ENCODE results near the gene ANKMY2.
"Not testable (repeated sequence)": the region's sequence is repeated elsewhere in the genome, so short reads cannot be mapped to it uniquely, and the experiment has no call there.

Gene ANKMY2

DNA sequence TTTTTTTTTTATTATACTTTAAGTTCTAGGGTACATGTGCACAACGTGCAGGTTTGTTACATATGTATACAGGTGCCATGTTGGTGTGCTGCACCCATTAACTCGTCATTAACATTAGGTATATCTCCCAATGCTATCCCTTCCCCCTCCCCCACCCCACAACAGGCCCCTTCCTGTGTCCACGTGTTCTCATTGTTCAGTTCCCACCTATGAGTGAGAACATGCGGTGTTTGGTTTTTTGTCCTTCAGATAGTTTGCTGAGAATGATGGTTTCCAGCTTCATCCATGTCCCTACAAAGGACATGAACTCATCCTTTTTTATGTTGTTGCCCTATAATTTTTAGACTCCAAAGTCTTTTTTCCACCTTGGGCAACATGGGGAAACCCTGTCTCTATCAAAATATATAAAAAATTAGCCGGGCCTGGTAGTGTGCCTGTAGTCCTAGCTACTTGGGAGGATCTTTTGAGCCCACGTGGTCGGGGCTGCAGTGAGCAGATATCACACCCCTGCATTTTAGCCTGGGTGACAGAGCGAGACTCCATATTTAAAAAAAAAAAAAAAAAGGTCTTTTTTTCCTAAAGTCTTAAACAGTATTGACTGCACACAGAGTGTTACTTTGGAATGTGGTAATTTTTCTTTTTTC is 14.4 kb upstream of the ANKMY2 start:
- not testable (repeated sequence) for DNase-seq (ENCODE audit: low read depth in 3 of 3)

DNA sequence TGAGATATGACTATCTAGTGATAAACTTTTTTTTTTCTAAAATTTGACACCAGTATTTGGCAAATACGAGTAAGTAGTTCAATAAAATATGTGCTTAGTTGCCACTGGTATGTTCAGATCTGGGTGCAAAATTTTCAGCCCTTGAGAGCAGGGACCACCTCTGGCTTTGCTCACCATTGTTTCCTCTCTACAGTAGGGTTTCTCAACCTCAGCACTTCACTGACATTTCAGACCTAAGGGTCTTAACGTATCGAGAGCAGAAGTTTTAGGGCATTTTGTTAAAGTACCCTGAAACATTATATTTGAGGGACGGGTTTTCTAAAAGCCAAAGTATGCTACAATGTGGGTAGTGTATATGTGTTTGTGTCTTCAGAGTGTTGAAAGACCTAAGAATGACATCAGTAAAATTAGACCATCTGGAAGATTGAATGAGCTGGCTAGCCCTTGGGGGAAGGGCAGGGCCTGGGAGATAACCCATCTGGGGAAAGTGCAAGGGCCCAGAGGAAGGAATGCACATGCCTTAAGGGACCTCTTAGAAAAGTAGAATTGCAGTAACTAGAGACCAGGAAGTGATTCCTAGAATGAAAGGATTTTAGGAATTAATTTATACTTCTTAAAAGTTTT is 12.2 kb upstream of the ANKMY2 start:
- no peak for DNase-seq (ENCODE audit: low read depth in 3 of 3)

DNA sequence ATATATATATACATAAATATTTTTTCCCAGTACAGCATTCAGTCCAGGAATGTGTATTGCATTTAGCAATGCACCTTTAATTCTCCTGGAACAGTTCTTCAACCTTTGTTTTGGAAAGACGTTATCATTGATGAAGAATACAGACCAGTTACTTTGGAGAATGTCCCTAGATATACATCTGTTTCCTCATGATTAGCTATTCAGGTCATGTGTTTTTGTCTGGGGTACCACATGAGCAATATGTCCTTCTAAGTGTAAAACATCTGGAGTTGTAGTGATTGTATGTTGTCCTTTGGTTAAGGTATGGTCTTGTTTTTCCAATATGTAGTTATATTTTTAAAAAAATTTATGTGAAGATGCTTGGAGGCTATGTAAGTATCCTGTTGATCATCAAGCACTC is 10.6 kb upstream of the ANKMY2 start:
- DNase-seq (ENCODE audit: low read depth in 3 of 3) = no peak

DNA sequence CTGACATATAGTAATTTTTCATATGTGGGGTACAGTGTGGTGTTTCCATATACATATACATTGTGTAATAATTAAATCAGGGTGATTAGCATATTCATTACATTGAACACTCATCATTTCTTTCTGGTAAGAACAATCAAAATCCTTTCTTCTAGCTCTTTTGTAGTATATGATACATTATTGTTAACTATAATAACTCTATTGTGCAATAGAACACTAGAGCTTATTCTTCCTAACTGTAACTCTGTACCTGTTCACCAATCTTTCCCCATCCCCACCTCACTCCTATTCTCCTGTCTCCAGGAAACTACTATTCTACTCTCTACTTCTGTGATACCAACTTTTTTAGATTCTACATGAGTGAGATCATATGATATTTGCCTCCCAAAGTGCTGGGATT is 9.8 kb upstream of the ANKMY2 start:
- DNase-seq (ENCODE audit: low read depth in 3 of 3) = no peak

DNA sequence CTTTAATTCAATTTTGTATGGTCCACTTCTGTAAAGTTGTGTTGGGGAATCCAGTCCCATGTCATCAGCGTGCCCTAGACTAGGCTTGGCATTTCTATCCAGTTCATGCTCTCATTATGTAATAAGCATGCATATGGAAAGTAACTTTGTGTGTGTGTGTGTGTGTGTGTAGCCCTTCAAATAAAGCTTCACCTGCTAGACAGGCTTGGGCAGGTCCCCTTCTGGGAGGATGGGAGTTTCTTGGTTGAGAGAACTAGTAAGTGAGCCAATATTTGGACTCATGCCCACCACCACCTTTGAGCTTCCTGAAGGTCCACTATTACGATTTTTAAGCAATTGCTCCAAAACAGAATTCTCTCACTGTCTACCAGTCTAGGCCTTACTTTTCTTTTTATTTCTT is 7.3 kb upstream of the ANKMY2 start:
- DNase-seq (ENCODE audit: low read depth in 3 of 3) = no peak

DNA sequence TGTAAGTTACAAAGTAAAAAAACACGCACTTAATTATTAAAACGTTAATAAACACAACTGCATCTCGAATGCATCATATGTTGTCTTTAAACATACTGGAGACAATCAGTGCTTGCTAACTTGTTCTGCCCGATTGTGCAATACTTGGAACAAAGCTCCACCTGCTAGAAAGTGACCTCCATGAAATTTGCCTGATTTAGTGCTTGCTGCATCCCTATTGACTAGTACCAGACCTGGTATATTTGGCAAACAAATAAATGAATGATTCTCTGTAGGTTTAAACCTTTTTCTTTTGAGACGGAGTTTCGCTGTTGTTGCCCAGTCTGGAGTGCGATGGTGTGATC is 6.7 kb upstream of the ANKMY2 start:
- DNase-seq (ENCODE audit: low read depth in 3 of 3) = no peak

DNA sequence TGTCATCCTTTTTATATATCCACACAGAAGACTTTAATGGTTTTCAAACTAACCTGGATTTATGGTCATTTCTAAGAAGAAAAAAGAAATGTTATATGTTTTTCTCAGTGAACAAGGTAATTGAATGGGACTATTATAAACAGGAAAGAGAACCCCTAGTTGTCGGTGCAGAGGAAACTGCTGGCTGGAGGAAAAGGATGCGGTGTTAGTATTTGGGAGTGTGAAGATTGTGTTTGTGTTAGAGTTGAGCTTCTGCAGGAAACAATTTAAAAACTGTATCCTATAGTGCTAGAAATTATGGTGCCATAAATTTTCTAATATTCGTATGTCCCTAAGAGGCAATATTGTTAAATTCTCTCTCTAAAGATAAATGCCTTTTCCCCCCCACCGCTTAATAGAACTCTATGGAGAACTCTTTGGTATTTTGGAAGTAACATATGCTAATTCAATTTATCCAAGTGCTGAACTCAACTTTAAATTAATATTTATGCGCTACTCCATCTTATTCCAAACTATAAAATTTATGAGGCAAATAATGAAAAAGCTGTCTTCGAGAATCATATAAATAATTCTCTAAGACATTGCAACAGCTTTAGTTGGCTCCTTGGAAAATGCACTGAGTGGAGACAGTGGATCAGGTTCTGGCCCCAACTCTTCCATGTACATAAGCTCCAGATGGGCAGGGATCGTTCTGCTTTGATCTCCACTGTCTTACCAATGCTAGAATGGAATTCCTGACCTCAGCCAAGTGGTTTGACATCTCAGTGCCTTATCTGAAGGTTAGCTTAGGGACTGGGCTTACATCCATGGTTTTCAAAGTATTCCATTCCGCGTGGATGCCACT is 6.1 kb upstream of the ANKMY2 start:
- DNase-seq (ENCODE audit: low read depth in 3 of 3) = no peak

DNA sequence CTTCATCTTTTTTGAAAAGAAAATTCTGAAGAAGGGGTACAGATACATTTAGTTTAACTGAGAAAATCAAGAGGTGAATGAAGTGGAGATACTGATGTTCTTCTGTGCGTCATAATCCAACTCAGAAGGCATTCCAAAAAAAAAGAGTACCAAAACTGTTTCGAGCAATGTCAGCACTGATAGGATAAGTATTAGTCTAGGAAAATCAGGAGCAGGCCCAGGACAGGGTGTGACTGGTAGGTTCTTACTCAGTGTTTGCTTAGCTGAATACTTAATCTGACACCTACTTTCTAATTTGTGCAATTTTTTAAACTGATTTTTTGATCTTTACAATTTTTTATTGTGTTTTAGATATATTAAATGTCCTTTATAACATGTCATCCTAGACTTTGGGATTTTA is 4.7 kb upstream of the ANKMY2 start:
- DNase-seq (ENCODE audit: low read depth in 3 of 3) = no peak

DNA sequence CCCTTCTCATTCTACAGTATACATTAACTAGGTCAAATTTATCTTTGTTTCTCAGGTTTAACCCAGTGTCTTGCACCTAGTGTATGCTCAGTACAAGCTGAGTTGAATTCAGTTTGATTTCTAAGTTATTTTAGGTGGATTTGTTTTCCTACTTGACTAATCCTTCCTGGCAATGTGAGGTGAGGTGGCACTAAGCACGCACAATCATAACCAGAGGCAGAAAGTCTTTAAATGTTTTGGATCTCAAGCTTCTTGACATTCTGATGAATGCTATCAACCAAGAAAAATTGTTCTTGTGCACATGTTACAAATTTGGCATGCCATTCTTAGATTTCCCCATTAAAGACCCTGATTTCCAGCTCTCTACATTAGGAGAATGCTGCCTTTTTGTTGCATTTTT is 3.6 kb upstream of the ANKMY2 start:
- no peak for DNase-seq (ENCODE audit: low read depth in 3 of 3)

DNA sequence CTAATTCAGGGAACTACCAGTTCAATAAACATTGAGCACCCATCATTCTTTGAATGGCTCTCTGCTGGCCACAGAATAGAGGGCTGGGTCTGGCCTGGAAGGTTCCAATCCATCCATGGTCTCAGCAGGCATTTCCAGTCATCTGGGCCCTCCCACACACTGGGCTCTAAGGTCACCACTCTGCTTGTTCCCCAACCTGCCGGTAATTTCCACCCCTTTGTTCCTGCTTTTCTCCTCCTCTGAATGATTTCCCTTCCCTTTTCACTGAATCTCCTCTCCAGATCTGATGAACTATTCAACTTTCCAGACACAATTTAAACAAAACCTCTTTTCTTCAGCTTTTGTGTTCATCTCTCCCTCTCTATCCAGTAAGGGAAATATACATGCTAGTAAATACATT is 3.0 kb upstream of the ANKMY2 start:
- DNase-seq (ENCODE audit: low read depth in 3 of 3) = no peak

DNA sequence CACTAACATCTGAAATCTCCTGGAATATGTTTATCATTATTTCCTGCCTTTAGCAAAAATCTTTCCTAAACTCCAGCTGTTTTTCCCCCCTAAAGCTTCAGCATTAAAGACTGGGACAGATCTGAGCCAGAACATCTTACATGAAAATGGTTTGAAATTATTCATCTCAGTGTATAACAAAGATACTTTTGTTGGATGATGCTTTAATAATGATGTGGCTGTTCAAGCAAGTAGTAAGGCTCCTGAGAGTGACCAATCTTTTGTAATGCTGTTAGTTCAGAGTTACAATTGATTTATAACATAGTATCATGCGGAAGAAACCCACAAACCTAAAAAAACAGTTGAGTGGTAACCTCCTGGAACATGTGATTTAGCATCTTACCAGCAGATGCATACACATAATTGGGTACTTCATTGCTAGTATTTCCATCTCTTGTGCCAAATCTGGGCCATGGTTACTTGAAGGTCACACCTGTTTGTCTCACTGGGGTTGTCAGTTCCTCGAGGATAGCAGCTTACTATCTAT is 1.9 kb upstream of the ANKMY2 start:
- DNase-seq (ENCODE audit: low read depth in 3 of 3) = no peak

DNA sequence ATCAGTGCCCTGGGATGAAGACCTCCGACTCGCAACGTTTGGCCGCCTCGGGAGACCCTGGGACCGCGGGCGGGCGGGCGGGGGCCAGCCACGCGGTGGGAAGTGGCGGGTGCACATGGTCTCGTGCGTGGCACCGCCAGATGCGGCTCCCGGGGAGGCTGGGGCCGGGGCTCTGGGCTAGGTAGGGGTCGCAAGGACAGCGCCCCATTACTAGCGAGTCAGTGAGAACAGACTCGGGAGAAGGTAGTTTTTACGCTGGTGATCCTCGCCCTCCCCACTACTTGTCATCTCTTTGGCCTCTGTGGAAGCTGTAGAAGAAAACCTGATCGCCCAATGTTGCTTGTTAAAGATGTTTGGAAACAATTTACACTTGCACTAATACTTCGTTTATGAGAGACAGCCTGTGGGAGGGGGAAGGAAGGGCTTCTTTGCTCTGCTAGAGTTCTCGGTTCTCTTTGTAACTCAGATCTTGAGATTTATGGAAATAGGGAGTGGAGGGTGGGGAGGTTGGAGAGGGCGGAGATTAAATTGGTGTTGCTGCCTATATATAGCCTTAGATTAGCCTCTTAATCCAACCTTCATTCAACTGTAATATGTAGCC is 1.0 kb upstream of the ANKMY2 start:
- no peak for DNase-seq (ENCODE audit: low read depth in 3 of 3)

DNA sequence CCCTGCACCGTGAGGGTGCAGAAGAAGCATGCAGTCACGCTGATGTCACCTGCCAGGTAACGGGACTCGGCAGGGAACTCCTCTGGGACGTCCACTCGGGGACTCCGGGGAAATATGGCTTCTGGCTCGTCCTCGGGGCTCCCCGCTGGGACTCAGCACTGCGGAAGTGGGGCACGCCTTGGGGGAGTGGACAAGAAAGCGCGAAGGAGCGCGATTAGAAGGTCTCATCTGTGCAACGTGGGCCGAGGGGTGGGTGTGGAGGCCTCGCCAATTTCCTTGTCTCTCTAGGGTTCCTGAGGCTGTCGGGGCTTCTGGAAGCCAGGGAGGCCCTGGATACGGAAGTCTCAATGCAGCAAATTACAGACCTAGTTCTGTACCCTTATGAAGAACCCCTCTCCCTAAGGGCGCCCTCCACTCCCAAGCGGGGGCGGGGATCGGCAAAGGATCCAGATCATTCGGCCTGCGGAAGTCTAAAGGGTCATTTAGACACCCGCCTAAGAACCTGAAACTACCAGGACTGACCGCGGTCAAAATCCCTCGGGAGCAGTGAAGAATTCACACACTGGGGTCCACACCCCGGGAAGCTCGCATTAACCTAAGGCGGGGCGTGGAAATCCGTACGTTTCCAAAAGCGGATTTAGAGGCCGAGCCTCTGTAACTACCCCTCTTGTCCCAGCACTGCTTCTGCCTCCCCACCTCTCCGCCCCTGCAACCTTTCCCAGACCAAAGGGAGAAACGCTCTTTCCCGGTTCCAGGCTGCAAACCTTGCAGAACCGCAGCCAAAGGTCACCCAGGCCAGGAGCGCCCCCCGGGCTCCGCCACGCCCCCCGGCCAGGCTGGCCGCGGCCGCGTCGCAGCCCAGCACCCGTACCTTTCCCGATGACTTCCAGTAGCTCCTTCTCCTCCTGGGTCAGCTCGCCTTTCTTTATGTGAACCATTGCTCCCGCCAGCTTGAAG is 640 bp downstream of the ANKMY2 start:
- DNase-seq (ENCODE audit: low read depth in 3 of 3) = peak; percentile 17 to 32 (median 24)

DNA sequence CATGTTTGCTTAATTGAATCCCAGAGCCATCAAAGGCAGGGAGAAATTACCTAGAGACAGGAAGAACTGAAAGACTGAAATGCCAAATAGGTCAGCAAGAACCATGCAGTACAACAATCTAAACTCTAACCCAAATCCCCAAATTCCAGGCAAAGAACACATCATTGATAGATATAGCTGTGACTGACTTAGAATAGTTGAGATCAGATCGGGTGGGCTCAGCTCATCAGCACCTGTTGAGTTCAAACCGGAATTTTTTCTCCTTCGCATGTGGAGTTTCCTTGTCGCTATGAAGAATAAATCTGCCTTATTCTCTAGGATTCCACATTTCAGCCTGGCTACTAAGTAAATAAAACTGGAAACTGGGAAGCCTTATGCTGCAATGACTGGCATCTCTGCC is 1.4 kb downstream of the ANKMY2 start:
- no peak for DNase-seq (ENCODE audit: low read depth in 3 of 3)

DNA sequence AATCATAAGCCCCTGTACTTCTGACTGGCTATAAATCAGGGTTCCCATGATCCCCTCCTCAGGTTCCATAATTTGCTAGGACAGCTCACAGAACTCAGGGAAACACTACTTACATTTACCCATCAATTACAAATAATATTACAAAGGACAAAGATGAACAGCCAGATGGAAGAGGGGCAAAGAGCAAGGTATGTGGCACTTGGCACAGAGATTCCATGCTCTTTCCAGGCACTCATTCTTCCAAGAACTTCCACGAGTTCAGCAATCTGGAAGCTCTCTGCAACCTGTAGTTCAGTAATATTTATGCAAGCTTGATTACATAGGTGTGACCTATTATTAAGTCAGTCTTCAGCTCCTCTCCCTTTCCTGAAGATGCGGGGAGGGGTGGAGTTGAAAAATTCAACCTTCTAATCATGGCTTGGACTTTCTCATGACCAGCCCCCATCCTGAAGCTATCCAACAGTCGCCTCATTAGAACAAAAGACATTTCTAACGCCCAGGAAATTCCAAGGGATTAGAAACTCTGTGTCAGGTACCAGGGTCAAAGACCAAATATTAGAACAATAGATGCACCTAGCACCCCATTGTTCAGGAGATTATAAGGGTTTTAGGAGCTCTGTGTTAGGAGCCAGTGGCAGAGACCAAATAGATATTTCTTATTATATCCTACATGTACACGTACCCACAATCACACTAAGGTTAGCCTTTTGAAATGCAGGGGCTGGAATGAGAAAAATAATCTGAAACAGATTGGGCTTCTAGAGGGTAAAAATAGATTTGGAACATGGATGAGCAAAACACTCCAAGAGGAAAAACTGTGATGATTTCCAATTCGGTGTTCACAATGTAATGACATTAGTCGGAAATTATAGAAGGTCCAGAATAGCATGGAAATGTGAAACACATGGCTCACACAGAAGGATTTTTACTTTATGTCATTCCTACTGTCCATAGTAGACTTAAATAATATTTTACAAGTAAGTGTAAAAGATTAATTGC is 7.0 kb downstream of the ANKMY2 start:
- DNase-seq (ENCODE audit: low read depth in 3 of 3) = no peak

DNA sequence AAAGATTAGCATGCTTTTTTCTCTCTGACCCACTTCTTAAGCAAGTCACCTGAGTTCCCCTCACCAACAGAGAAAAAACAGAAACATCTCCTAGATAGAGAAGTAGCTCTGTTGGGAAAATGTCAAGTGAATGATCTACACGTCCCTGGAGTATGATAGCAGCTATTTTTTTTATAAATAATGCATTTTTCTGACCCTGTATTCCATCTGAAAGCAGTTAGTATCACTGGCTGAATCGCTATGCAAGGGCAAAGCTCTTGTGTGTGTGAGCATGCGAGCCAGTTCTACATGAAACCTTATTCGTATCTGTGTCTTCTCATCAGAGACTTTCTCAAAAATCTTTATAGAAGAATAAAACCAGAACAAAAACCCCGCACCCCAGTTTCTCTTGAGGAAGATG is 8.2 kb downstream of the ANKMY2 start:
- no peak for DNase-seq (ENCODE audit: low read depth in 3 of 3)

DNA sequence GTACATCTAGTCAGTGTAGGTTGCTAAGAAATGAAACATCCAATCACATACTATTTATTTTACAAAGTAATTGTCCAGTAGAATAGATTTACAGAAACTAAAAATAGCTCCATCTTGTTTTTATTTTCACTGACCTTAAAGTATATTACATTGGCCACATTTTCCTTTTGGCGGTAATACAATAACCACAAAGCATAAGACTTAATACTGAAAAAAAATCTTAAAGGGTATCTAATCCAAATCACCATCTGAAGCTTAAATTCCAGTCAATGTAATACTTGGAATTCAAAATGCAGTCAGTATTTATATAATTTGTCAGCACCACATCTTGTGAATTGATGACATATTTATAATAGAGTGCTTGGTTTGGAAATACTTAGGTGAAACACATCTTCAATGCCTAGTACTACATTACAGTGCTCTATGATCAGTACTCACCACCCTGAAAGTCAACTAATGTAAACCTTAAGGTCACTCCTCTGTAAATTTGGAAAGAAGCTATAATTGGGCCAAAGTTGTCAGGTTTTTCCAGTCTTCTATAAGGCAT is 8.9 kb downstream of the ANKMY2 start:
- no peak for DNase-seq (ENCODE audit: low read depth in 3 of 3)

DNA sequence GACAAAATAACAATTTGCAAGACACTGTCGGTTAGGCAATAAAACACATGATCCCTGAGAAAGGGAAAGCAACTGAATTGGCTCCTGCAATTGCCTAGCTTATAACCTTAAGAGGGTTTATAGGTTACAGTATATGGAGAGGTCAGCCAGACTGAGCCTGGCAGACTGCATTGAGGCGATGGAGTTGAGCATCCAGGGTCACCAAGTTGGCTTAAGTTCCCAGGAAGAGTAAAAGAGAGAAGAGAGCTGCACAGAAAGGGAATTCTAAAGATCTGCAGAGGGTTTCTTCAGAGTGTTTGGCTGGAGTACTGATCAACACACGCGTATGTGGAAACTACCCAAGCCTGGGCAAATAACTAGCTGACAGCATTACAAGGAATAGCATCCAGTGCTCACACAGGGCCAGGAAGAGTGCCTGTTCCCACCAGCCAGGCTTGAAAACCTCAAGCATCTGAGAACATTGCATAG is 11.2 kb downstream of the ANKMY2 start:
- DNase-seq (ENCODE audit: low read depth in 3 of 3) = no peak

DNA sequence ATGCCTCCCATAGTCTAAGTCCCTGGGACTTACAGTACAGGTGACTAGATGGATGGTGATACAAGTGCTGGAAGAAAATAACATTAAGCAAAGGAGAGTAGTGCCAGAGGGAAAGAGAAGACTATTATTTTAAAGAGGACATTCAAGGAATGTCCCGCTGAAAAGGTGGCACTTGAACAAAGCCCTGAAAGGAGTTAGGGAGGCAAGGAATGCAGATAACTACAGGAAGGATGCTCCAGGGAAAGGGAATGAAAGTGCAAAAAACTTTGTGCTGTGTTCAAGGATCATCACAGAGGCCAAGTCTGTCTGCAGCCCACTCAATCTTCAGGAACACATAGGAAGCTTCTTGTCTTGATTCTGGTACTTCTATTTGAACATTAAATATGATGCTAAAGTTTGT is 14.9 kb downstream of the ANKMY2 start:
- no peak for DNase-seq (ENCODE audit: low read depth in 3 of 3)

DNA sequence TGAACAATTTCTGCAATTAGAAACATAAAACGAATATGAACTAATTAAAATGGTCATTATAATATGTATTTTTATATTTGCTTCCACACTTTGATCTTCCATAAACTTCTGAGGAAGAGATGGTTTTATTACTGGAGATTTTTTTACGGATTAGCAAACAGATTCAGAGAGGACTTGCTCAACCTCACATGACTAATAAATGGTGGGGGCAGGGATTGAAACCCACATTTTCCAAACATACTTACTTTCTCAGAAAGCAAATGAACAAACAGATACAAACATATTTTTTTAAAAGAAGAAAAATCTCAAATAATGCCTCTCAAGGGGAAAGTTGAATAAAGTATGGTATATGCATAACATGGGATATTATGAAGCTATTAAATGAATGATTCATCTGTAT is 18.3 kb downstream of the ANKMY2 start:
- no peak for DNase-seq (ENCODE audit: low read depth in 3 of 3)
